ENCODE measurements around the gene STX4.

GRCh38 chr16:31055613-31056012 lies 22.3 kb downstream of the STX4 start:
- TF ChIP-seq CREB5 (CRISPR knock-in tag; IDR thresholded peaks at IDR 0.05; ENCODE audit: low read depth) = no peak
- no peak for TF ChIP-seq ZC3H10 (CRISPR knock-in tag; IDR thresholded peaks at IDR 0.05)
- TF ChIP-seq TOX (CRISPR knock-in tag; IDR thresholded peaks at IDR 0.05; ENCODE audit: borderline replicate concordance) = no peak
- TF ChIP-seq ZFP3 (CRISPR knock-in tag; IDR thresholded peaks at IDR 0.05) = no peak
- TF ChIP-seq, protein P1, sequence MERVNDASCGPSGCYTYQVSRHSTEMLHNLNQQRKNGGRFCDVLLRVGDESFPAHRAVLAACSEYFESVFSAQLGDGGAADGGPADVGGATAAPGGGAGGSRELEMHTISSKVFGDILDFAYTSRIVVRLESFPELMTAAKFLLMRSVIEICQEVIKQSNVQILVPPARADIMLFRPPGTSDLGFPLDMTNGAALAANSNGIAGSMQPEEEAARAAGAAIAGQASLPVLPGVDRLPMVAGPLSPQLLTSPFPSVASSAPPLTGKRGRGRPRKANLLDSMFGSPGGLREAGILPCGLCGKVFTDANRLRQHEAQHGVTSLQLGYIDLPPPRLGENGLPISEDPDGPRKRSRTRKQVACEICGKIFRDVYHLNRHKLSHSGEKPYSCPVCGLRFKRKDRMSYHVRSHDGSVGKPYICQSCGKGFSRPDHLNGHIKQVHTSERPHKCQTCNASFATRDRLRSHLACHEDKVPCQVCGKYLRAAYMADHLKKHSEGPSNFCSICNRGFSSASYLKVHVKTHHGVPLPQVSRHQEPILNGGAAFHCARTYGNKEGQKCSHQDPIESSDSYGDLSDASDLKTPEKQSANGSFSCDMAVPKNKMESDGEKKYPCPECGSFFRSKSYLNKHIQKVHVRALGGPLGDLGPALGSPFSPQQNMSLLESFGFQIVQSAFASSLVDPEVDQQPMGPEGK (CRISPR knock-in tag; IDR thresholded peaks at IDR 0.05; ENCODE audit: borderline replicate concordance) = no peak
- TF ChIP-seq ESRRG (CRISPR knock-in tag; IDR thresholded peaks at IDR 0.05) = no peak
- no peak for TF ChIP-seq POU6F1 (CRISPR knock-in tag; IDR thresholded peaks at IDR 0.05; ENCODE audit: borderline replicate concordance, low read depth)
- TF ChIP-seq CSDC2 (CRISPR knock-in tag; IDR thresholded peaks at IDR 0.05) = no peak
- TF ChIP-seq PPARA (CRISPR knock-in tag; IDR thresholded peaks at IDR 0.05; ENCODE audit: borderline replicate concordance) = no peak
- TF ChIP-seq RARB (CRISPR knock-in tag; IDR thresholded peaks at IDR 0.05) = no peak
- TF ChIP-seq, protein P2, sequence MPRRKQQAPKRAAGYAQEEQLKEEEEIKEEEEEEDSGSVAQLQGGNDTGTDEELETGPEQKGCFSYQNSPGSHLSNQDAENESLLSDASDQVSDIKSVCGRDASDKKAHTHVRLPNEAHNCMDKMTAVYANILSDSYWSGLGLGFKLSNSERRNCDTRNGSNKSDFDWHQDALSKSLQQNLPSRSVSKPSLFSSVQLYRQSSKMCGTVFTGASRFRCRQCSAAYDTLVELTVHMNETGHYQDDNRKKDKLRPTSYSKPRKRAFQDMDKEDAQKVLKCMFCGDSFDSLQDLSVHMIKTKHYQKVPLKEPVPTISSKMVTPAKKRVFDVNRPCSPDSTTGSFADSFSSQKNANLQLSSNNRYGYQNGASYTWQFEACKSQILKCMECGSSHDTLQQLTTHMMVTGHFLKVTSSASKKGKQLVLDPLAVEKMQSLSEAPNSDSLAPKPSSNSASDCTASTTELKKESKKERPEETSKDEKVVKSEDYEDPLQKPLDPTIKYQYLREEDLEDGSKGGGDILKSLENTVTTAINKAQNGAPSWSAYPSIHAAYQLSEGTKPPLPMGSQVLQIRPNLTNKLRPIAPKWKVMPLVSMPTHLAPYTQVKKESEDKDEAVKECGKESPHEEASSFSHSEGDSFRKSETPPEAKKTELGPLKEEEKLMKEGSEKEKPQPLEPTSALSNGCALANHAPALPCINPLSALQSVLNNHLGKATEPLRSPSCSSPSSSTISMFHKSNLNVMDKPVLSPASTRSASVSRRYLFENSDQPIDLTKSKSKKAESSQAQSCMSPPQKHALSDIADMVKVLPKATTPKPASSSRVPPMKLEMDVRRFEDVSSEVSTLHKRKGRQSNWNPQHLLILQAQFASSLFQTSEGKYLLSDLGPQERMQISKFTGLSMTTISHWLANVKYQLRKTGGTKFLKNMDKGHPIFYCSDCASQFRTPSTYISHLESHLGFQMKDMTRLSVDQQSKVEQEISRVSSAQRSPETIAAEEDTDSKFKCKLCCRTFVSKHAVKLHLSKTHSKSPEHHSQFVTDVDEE (CRISPR knock-in tag; IDR thresholded peaks at IDR 0.05) = no peak
- no peak for TF ChIP-seq BACH2 (CRISPR knock-in tag; IDR thresholded peaks at IDR 0.05; ENCODE audit: borderline replicate concordance)
- TF ChIP-seq OSR1 (CRISPR knock-in tag; IDR thresholded peaks at IDR 0.05) = no peak
